Head of caudate nucleus (tissue), 42 donors: ENCODE data around the gene TSPAN32.
"Not testable (repeated sequence)": the region's sequence is repeated elsewhere in the genome, so short reads cannot be mapped to it uniquely, and the experiment has no call there.

ENCODE experiments used
- DNase-seq, 42 donors: peaks; one replicate each; pipeline versions ENCODE4 v3.0.0 to v3.0.0-alpha.2; 2020 to 2021; ENCODE audit warnings: mixed read lengths in 7 of 42
- intact Hi-C: fragments of 100-400 bp; cut with DNase I; formaldehyde crosslinking; loops from one replicate; pipeline ENCODE4 v1.15.0; 2022

The TSPAN32 gene

GRCh38 chr11:2343502-2343901 lies 41.7 kb downstream of the TSPAN32 start:
- intact Hi-C loops = no loop called here
- no peak for DNase-seq

GRCh38 chr11:2345050-2345449 lies 43.2 kb downstream of the TSPAN32 start:
- intact Hi-C loops = no loop called here
- DNase-seq = peak in 1 of 42 donors; percentile 3

GRCh38 chr11:2346014-2346413 lies 44.2 kb downstream of the TSPAN32 start:
- peak in 1 of 42 donors; percentile 2 for DNase-seq
- intact Hi-C loops = no loop called here

GRCh38 chr11:2346586-2347307 lies 44.9 kb downstream of the TSPAN32 start:
- peak in 1 of 42 donors; percentile 12 for DNase-seq
- intact Hi-C loops = no loop called here

GRCh38 chr11:2347308-2347830 lies 45.6 kb downstream of the TSPAN32 start:
- intact Hi-C loops = no loop called here
- peak in 1 of 42 donors; percentile 7 for DNase-seq

GRCh38 chr11:2348986-2349385 lies 47.2 kb downstream of the TSPAN32 start:
- intact Hi-C loops = no loop called here
- no peak for DNase-seq

- intact Hi-C loops = no loop called here
- DNase-seq = no peak
These were observed 49.9 kb downstream of the TSPAN32 start for GRCh38 chr11:2351701-2352100.

- peak in 2 of 42 donors; percentile 24 to 28 for DNase-seq
- intact Hi-C loops = no loop called here
These were observed 50.6 kb downstream of the TSPAN32 start for GRCh38 chr11:2352420-2352819.

GRCh38 chr11:2355000-2355644 lies 53.3 kb downstream of the TSPAN32 start:
- no peak for DNase-seq
- intact Hi-C loops = no loop called here

GRCh38 chr11:2357246-2357645 lies 55.4 kb downstream of the TSPAN32 start:
- DNase-seq = no peak
- intact Hi-C loops = no loop called here

- intact Hi-C loops, DNase-seq: not testable (repeated sequence)
These were observed 55.8 kb downstream of the TSPAN32 start for GRCh38 chr11:2357651-2358050.

GRCh38 chr11:2358754-2359442 lies 57.1 kb downstream of the TSPAN32 start:
- intact Hi-C loops = no loop called here
- DNase-seq = peak in 2 of 42 donors; percentile 6 to 18

- intact Hi-C loops = no loop called here
- DNase-seq = peak in 2 of 42 donors; percentile 3 to 5
These were observed 57.7 kb downstream of the TSPAN32 start for GRCh38 chr11:2359557-2359956.

- DNase-seq = peak in 1 of 42 donors; percentile 7
- intact Hi-C loops = no loop called here
These were observed 58.3 kb downstream of the TSPAN32 start for GRCh38 chr11:2360081-2360642.

- peak in 1 of 42 donors; percentile 2 for DNase-seq
- intact Hi-C loops = no loop called here
These were observed 59.8 kb downstream of the TSPAN32 start for GRCh38 chr11:2361565-2361964.

GRCh38 chr11:2362414-2362813 lies 60.6 kb downstream of the TSPAN32 start:
- DNase-seq = peak in 1 of 42 donors; percentile 2
- intact Hi-C loops = no loop called here

- peak in 2 of 42 donors; percentile 2 to 16 for DNase-seq
- intact Hi-C loops = no loop called here
These were observed 61.3 kb downstream of the TSPAN32 start for GRCh38 chr11:2363130-2363529.

- intact Hi-C loops = no loop called here
- DNase-seq = peak in 1 of 42 donors; percentile 9
These were observed 62.0 kb downstream of the TSPAN32 start for GRCh38 chr11:2363577-2364370.

- DNase-seq = peak in 2 of 42 donors; percentile 2 to 8
- intact Hi-C loops = not testable (repeated sequence)
These were observed 62.6 kb downstream of the TSPAN32 start for GRCh38 chr11:2364386-2364785.
